WTC11 (cell line): ENCODE measurements around the gene GHRL.

Source experiments
- AFF4 ChIP-seq: sonication (generic); formaldehyde crosslinking; IDR thresholded peaks from 2 replicates; pipeline ENCODE4 v1.8.1; 2023; ENCODE audit warnings: mild to moderate bottlenecking, missing genetic modification reagents, borderline replicate concordance
- CTCF ChIP-seq: fragments of 200-600 bp; IDR thresholded peaks from 2 replicates; pipeline ENCODE4 v1.8.0; 2022; ENCODE audit warnings: antibody characterized with exemption
- ELF4 ChIP-seq: sonication (generic); formaldehyde crosslinking; IDR thresholded peaks from 2 replicates; pipeline ENCODE4 v1.8.1; 2022; ENCODE audit warnings: low read depth, mild to moderate bottlenecking, moderate library complexity, missing genetic modification reagents
- HMGA2 ChIP-seq: fragments of 250-450 bp; sonication (Bioruptor Pico); IDR thresholded peaks from 2 replicates; pipeline ENCODE4 v1.4.0; 2021; ENCODE audit warnings: mild to moderate bottlenecking, moderate library complexity
- ZNF121 ChIP-seq: sonication (generic); formaldehyde crosslinking; IDR thresholded peaks from 2 replicates; pipeline ENCODE4 v1.8.0; 2023; ENCODE audit warnings: missing genetic modification reagents
- ZNF232 ChIP-seq: sonication (generic); formaldehyde crosslinking; IDR thresholded peaks from 2 replicates; pipeline ENCODE4 v1.8.0; 2022; ENCODE audit warnings: mild to moderate bottlenecking, missing genetic modification reagents

DNA sequence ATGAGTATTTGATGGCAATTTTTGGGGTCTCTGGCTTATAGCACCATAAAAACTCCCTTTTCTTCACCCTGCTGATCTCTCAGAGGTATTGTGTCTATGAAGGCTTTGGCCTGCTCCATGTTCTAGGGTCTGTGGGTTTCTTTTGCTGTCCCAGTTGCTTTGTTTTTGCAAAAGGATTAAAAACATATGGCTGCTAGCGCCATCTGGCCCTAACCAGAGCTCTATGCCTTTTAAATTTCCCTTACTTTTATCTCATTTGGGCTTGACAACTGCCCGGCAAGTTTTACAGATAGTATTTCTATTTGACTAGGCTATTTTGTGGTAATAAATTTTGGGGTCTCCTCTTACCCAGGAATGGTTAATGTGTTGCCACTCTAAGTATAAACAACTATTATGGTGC, 6.4 kb upstream of the GHRL start:
- TF ChIP-seq CTCF, result no peak
- TF ChIP-seq ELF4 (CRISPR knock-in tag), result no peak
- TF ChIP-seq AFF4 (CRISPR knock-in tag), result no peak
- TF ChIP-seq HMGA2, result no peak
- TF ChIP-seq ZNF121 (CRISPR knock-in tag), result no peak
- no peak for TF ChIP-seq ZNF232 (CRISPR knock-in tag)
